GM12892 (cell line): Measurements from ENCODE around the gene RIBC2.

Experiments used
- DNase-seq: peaks from one replicate; pipeline ENCODE4 v3.0.0; 2011; ENCODE audit not compliant: insufficient read length
- FAIRE-seq: peaks from 2 replicates; lab custom pipeline; 2011; peaks lifted over from hg19 to GRCh38; lab: Jason Lieb, UNC
- POLR2A ChIP-seq: IDR thresholded peaks from 2 replicates; pipeline ENCODE4 v1.6.1; 2011; ENCODE audit warnings: low read depth, low read length, control low read depth
- POLR2AphosphoS5 ChIP-seq: IDR thresholded peaks from 2 replicates; pipeline ENCODE4 v1.6.1; 2011; ENCODE audit warnings: low read depth, low read length, control low read depth
- TAF1 ChIP-seq: IDR thresholded peaks from 2 replicates; pipeline ENCODE4 v1.6.1; 2011; ENCODE audit warnings: low read depth, mild to moderate bottlenecking, control low read depth, low read length, borderline replicate concordance

The RIBC2 gene

DNA sequence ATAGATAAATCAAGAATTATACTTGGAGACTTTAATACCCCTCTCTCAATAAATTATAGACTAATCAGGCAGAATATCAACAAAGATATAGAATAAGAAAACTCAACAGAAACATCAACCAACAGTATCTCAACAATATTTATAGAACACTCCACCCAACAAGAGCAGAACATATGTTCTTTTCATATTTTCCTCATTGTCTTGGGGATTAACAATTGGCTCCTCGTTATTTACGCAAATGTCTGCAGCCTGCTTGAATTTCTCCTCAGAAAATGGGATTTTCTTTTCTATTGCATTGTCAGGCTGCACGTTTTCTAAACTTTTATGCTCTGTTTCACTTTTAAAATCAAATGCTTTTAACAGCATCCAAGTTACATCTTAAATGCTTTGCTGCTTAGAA lies 52.1 kb downstream of the RIBC2 start:
- FAIRE-seq: no peak
- DNase-seq: no peak
- TF ChIP-seq POLR2A (no peak), POLR2AphosphoS5 (no peak), TAF1 (no peak)

GRCh38 chr22:45468872-45469271 lies 55.4 kb downstream of the RIBC2 start:
- FAIRE-seq: no peak

DNA sequence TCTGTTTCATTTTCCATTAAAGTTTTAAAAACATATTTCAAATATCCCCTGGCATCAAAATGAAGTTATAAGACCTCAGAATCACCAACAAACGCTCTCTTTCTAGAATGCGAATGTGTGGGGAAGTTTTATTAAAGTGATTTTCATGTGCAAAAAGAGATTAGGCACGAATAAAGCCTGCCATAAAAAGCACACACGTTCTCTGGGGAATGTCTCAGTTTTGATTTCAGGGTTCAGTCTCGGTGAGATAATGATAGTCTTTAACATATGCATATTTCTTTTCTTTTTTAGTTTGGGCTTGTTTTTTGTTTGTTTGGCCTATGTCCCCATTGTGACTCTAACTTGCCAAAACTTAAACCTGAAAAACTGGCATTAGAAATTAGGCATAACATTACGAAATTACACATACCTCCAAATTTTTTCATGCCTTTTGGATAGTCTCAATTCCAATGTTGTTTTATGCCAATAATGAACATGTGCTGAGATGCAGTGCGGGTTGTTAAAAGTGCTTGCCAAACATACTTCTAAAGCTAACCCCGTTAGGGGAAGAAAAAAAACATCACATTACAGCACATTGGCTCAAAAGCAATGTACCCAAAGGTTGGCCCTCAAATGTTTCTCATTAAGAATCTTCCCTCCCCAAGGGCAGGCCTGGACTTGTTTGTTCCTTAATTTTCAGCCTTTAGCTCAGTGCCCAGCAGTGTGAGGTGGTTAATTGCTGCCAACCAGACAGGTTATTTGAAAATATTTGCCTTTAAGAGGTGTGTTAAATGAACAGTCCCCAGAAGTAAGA lies 56.0 kb downstream of the RIBC2 start:
- no peak for DNase-seq
- FAIRE-seq: no peak
- TF ChIP-seq POLR2AphosphoS5 (no peak), POLR2A (no peak), TAF1 (no peak)

More at GRCh38 chr22:45468872-45469271, 55.4 kb downstream of the RIBC2 start:
- TF ChIP-seq POLR2AphosphoS5: no peak
- no peak for TF ChIP-seq POLR2A
- TF ChIP-seq TAF1: no peak
- no peak for DNase-seq

GRCh38 chr22:45470871-45471270 lies 57.4 kb downstream of the RIBC2 start:
- no peak for TF ChIP-seq POLR2AphosphoS5
- no peak for TF ChIP-seq TAF1
- TF ChIP-seq POLR2A: no peak
- FAIRE-seq (no peak), DNase-seq (no peak)

- FAIRE-seq: no peak
- DNase-seq: no peak
- TF ChIP-seq POLR2A: no peak
- no peak for TF ChIP-seq POLR2AphosphoS5
- no peak for TF ChIP-seq TAF1
Observed at GRCh38 chr22:45472426-45472825, 58.9 kb downstream of the RIBC2 start.

- DNase-seq: no peak
- TF ChIP-seq POLR2AphosphoS5: no peak
- TF ChIP-seq POLR2A: no peak
- no peak for FAIRE-seq
Observed at GRCh38 chr22:45473626-45474237, 60.2 kb downstream of the RIBC2 start.

DNA sequence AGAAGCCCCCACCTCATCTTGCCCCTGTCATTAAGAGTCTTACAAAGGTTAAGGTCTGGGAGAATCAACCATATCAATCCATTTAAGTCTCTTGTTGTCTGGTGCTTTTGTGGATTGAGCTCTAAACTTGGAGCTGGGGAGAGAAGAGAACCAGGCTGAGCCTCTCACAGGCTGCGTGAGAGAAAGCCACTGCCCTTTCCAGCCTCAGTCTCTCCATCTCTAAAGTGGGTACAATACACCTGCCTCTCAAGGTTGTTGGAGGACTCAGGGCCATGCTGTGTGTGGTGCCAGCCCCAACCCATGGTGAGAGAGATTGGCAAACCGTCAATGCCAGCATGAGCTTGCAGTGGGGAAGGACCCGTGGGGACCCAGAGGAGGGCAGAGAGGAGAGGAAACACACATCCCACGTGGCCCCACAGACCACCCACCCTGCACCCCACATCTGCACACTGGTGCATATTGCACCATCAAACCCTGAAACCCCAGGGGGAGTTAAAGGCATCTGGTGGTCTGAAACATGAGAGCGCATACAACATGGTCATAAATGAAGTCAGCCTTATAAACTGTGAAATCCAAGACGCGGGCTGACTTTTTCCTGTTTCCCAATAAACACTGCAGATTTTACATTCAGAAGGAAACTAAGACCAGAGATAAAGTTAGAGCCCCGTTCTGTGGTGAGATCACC lies 61.7 kb downstream of the RIBC2 start:
- no peak for FAIRE-seq
- no peak for DNase-seq
- TF ChIP-seq POLR2A: no peak

- no peak for TF ChIP-seq POLR2A
- TF ChIP-seq POLR2AphosphoS5: no peak
- TF ChIP-seq TAF1: no peak
- DNase-seq (no peak), FAIRE-seq (no peak)
Observed at GRCh38 chr22:45475851-45476514, 62.5 kb downstream of the RIBC2 start.

GRCh38 chr22:45476814-45477213 lies 63.3 kb downstream of the RIBC2 start:
- no peak for FAIRE-seq
- TF ChIP-seq TAF1 (no peak), POLR2A (no peak), POLR2AphosphoS5 (no peak)
- DNase-seq: no peak

DNA sequence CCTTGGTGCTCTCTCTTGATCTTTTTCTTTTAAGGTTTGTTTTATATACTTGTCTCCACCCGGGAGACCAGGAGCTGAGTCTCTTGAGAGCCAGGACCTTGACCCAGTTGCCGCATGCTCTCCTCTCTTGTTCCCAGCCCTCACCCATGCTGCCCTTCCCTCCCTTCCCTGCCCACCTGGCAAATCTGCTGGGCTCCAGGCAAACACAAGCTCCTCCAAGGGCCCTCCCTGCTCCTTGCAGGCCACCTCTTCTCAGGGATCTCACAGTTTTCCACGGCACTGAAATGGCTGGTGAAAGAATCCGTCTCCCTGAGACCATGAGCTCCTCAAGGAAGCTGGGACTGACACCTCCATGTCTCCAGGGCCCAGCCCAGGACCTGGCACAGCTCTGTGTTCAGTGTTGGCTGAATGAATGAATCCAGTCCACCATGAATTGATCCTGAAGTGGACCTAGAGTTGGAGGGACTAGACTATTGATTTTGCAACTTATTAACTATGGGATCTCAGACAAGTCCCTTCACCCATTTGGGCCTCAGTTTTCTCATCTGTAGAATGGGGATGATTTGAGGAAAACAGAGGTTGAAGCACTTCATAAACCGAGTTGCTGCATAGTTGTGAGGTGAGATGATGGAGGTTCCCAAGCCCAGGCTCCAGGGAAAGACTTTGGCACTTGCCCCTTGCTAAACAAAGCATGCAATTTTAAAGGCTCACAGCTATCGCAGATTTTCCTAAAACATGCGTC lies 64.0 kb downstream of the RIBC2 start:
- TF ChIP-seq POLR2A: no peak
- no peak for TF ChIP-seq TAF1
- no peak for FAIRE-seq
- DNase-seq: no peak
